T-helper 17 cell (primary cell): ENCODE results near the gene C11orf91. TPM values are rescaled to one million over a fixed set of nuclear protein-coding genes. Genes with fewer than 3 reads are reported as not detected.
"Not testable (repeated sequence)": the region's sequence is repeated elsewhere in the genome, so short reads cannot be mapped to it uniquely, and the experiment has no call there.

ENCODE experiments used
- ATAC-seq: fragments of 150-1000 bp; cut with Tn5 transposase; 2 replicates; pipeline ENCODE4 v1.10.0; 2021; ENCODE audit warnings: mild to moderate bottlenecking, moderate library complexity
- DNase-seq, 3 donors: peaks; one replicate each; pipeline versions ENCODE4 v3.0.0 to v3.0.0-alpha.2; 2020 to 2021
- H3K9me3 ChIP-seq: one replicate; pipeline ENCODE4 v1.7.0; 2013; ENCODE audit warnings: low read length, mild to moderate bottlenecking; ENCODE audit not compliant: control insufficient read depth, poor library complexity, severe bottlenecking
- H3K27ac Mint-ChIP-seq: one replicate; pipeline ENCODE4 v1.8.0; 2022; ENCODE audit warnings: mild to moderate bottlenecking, moderate library complexity, mixed read lengths
- H3K27me3 Mint-ChIP-seq: one replicate; pipeline ENCODE4 v1.8.0; 2022; ENCODE audit warnings: mixed read lengths
- H3K36me3 Mint-ChIP-seq: one replicate; pipeline ENCODE4 v1.8.0; 2022; ENCODE audit warnings: low read depth, mixed read lengths
- H3K4me1 Mint-ChIP-seq: one replicate; pipeline ENCODE4 v1.8.0; 2022; ENCODE audit warnings: mild to moderate bottlenecking, mixed read lengths
- H3K4me3 Mint-ChIP-seq: one replicate; pipeline ENCODE4 v1.8.0; 2022; ENCODE audit warnings: mild to moderate bottlenecking, moderate library complexity, mixed read lengths
- total RNA-seq, 4 donors: library from RNA in 2 of 4; stranded (reverse) in 2 of 4; gene quantifications; one replicate each; pipeline ENCODE4 v1.2.3 and lab custom pipeline; 2022 to 2026

C11orf91 gene
- total RNA-seq, 2 donors from 2014 or later = not detected

DNA sequence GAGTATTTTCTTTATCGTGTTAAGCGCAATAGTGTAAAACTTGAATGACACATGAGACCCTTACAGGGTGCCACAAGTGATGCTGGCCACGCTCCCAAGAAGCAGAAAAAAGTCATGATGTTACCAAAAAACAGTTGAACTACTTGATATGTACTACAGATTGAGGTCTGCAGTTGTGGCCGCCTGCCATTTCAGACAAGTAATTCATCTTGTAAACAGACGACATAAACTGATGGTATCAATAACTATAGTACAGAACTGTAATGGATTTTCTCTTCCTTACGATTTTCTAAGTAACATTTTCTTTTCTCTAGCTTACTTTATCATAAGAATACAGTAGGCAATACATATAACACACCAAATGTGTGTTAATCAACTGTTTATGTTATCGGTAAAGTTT lies 30.1 kb upstream of the C11orf91 start:
- H3K27ac Mint-ChIP-seq = no peak overlapping the region
- H3K9me3 ChIP-seq = no peaks in the 10 kb centered on the region

DNA sequence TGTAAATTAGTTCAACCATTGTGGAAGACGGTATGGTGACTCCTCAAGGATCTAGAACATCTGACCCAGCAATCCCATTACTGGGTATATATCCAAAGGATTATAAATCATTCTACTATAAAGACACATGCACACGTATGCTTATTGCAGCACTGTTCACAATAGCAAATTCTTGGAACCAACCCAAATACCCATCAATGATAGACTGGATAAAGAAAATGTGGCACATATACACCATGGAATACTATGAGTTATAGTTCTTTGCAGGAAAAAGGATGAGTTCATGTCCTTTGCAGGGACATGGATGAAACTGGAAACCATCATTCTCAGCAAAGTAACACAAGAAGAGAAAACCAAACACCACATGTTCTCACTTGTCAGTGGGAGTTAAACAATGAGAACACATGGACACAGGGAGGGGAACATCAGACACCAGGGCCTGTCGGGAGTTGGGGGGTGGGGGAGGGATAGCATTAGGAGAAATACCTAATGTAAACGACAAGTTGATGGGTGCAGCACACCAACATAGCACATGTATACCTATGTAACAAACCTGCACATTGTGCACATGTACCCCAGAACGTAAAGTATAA lies 28.5 kb upstream of the C11orf91 start:
- H3K27me3 Mint-ChIP-seq, H3K9me3 ChIP-seq, DNase-seq, H3K27ac Mint-ChIP-seq, H3K4me3 Mint-ChIP-seq, H3K36me3 Mint-ChIP-seq, ATAC-seq: not testable (repeated sequence)
- peaks cover 48% of the 10 kb centered on the region for H3K4me1 Mint-ChIP-seq

More for the DNA sequence above, 30.1 kb upstream of the C11orf91 start:
- ATAC-seq = no peak
- DNase-seq = no peak
- Mint-ChIP-seq H3K4me1 (peaks cover 48% of the 10 kb centered on the region), H3K27me3 (no peaks in the 10 kb centered on the region), H3K36me3 (peaks cover 3% of the 10 kb centered on the region), H3K4me3 (no peak overlapping the region)

DNA sequence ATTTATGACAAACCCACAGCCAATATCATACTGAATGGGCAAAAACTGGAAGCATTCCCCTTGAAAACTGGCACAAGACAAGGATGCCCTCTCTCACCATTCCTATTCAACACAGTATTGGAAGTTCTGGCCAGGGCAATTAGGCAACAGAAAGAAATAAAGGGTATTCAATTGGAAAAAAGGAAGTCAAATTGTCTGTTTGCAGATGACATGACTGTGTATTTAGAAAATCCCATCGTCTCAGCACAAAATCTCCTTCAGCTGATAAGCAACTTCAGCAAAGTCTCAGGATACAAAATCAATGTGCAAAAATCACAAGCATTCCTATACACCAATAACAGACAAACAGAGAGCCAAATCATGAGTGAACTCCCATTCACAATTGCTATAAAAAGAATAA lies 26.9 kb upstream of the C11orf91 start:
- not testable (repeated sequence) for ATAC-seq, H3K27ac Mint-ChIP-seq, H3K27me3 Mint-ChIP-seq, DNase-seq, H3K4me3 Mint-ChIP-seq, H3K9me3 ChIP-seq, H3K36me3 Mint-ChIP-seq
- peaks cover 55% of the 10 kb centered on the region for H3K4me1 Mint-ChIP-seq

DNA sequence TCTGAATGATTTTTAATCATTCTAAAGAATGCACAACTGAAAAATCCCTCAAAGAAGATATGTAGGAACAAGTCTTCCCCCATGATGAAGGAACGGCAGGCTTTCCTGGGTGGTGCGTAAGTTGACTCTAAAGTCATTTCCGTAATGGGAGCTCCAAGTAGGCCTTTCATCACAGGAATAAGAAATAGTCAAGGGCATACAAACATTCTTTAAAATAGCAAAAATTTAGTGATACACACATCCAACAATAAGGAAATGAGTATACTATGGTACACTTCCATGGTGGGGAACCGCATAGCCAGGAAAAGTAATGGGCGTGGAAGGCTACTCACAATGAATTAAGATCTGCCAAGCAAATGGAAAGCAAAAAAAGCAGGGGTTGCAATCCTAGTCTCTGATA lies 24.9 kb upstream of the C11orf91 start:
- Mint-ChIP-seq H3K27ac (peak overlapping the region; percentile 39), H3K36me3 (peaks cover 3% of the 10 kb centered on the region), H3K4me3 (no peak overlapping the region), H3K4me1 (peaks cover 55% of the 10 kb centered on the region), H3K27me3 (no peaks in the 10 kb centered on the region)
- H3K9me3 ChIP-seq = no peaks in the 10 kb centered on the region
- ATAC-seq = no peak
- DNase-seq = no peak

DNA sequence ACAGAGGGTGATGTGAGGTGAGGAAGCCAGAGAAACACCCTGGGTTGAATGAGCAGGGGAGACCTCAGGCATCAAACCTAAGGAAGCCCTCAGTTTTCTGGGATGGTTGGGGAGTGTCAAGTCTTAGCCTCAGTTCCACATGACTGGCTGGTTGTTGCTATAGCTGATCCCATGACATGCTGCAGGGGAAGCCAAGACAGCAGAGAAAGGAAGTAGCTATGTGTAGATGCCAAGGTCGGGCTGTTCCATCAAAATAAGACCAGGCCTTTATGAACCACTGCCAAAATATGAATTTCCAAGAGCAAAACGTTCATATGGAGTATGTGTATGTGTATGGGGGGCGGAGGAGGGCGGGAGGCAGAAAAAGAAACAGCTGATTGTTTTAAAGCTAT lies 24.0 kb upstream of the C11orf91 start:
- no peak overlapping the region for H3K4me3 Mint-ChIP-seq
- H3K36me3 Mint-ChIP-seq = peaks cover 3% of the 10 kb centered on the region
- no peaks in the 10 kb centered on the region for H3K27me3 Mint-ChIP-seq
- H3K9me3 ChIP-seq = no peaks in the 10 kb centered on the region
- no peak for DNase-seq
- peaks cover 55% of the 10 kb centered on the region for H3K4me1 Mint-ChIP-seq
- no peak for ATAC-seq
- H3K27ac Mint-ChIP-seq = no peak overlapping the region

DNA sequence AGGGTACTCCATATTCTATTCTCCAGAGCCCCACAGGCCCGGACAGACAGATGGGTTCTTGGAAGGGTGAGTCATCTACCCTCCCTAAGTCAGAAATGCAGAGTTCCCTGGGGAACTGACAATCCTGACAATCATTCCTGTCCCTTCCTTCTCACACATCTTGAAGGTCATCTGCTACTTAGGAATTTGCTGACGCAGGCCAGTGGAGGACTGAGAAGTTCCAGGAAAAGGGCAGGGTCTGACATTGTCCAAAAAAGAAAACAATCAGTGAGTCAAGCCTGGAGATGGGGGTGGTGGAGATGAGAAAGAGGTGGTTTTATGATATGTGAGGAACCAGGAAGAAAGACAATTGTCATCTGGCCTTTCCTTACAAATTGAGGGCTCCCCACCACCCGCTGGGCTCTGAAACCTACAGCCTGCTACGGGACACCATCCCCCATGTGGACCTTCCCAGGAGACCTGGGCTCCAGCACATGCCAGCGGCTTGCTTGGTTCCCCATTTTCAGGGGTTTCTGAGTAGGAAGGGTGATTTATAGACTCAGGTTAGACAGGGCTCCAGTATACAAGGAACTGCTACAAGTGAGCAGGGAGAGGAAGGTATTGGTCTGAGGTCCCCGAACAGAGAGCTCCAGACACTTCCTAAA lies 22.7 kb upstream of the C11orf91 start:
- no peak overlapping the region for H3K4me3 Mint-ChIP-seq
- peaks cover 51% of the 10 kb centered on the region for H3K4me1 Mint-ChIP-seq
- no peaks in the 10 kb centered on the region for H3K9me3 ChIP-seq
- ATAC-seq (peak; percentile 10), DNase-seq (no peak)
- no peaks in the 10 kb centered on the region for H3K27me3 Mint-ChIP-seq
- H3K36me3 Mint-ChIP-seq = peaks cover 3% of the 10 kb centered on the region
- no peak overlapping the region for H3K27ac Mint-ChIP-seq

DNA sequence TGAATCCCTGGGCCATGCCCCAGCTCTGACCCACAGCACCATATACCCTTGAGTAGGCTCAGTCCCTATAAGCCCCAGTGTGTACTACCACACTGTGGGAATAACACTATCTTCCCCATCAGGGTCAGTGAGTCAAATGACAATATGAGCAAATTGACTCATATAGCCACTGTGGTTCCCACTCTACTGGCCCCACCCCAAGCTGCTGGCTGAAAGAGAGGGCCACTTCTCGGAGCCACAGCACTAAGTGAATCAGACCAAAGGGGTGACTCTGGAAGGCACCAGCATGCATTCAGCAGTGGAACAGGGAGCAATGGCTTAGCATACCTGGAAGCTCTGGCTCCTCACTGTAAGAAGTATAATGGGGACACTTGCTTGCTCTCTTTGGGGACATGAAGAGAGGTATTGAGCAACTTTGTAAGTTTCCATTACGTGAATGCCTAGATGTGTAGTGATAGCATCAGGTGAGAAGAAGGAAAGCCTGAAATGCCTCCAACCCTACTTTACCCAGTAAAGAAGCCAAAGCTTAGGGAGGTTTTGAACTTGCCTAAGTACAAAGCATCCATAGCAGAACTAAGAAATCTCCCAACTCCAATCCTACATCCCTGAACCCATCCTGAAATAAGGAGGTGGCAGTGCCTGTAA lies 22.1 kb upstream of the C11orf91 start:
- peak; percentile 23 for ATAC-seq
- H3K4me3 Mint-ChIP-seq = no peak overlapping the region
- no peak for DNase-seq
- H3K4me1 Mint-ChIP-seq = peaks cover 50% of the 10 kb centered on the region
- no peaks in the 10 kb centered on the region for H3K27me3 Mint-ChIP-seq
- H3K9me3 ChIP-seq = no peaks in the 10 kb centered on the region
- H3K27ac Mint-ChIP-seq = no peak overlapping the region
- H3K36me3 Mint-ChIP-seq = peaks cover 3% of the 10 kb centered on the region

DNA sequence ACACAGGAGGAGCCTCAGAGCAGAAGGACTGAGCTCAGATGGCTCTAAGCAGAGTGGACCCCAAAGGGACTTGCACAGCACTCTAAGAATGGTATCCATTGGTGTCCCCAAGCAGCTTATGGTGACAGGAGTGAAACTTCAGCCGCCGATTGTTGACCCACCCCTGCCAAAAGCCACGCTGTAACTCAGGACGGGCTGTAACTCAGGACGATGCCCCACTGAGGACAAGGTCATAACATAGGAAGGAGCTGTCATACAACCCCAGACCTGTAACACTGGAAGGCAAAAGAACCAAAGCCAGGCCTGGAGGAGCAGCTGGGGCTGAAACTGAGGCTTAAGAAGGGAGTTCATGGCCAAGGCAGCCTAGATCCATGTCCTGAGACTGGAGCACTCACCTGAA lies 21.4 kb upstream of the C11orf91 start:
- ATAC-seq = no peak
- Mint-ChIP-seq H3K4me1 (peaks cover 46% of the 10 kb centered on the region), H3K36me3 (peaks cover 3% of the 10 kb centered on the region), H3K27ac (peak overlapping the region; percentile 14), H3K27me3 (no peaks in the 10 kb centered on the region), H3K4me3 (no peak overlapping the region)
- H3K9me3 ChIP-seq = no peaks in the 10 kb centered on the region
- DNase-seq = no peak

DNA sequence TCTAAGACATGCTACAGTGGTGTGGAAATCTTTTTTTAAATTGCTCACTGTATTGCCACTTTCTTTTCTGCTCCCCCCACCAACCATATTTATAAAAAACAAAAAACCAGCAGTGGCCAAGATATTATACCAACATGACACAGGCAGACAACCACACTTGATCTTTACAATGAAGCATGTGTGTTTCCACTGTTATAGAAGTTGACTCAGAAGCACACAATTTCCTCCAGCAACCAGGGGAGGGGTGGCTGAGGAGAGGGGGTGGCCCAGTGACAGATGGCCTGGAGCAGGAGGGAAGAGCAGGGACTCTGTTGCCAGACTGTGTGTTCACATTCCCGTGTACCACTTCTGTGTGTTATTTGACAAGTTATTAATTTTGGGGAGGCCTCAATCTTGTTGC lies 20.8 kb upstream of the C11orf91 start:
- no peak overlapping the region for H3K4me3 Mint-ChIP-seq
- peaks cover 3% of the 10 kb centered on the region for H3K36me3 Mint-ChIP-seq
- H3K9me3 ChIP-seq = no peaks in the 10 kb centered on the region
- DNase-seq (no peak), ATAC-seq (no peak)
- H3K27me3 Mint-ChIP-seq = no peaks in the 10 kb centered on the region
- H3K27ac Mint-ChIP-seq = no peak overlapping the region
- peaks cover 41% of the 10 kb centered on the region for H3K4me1 Mint-ChIP-seq

DNA sequence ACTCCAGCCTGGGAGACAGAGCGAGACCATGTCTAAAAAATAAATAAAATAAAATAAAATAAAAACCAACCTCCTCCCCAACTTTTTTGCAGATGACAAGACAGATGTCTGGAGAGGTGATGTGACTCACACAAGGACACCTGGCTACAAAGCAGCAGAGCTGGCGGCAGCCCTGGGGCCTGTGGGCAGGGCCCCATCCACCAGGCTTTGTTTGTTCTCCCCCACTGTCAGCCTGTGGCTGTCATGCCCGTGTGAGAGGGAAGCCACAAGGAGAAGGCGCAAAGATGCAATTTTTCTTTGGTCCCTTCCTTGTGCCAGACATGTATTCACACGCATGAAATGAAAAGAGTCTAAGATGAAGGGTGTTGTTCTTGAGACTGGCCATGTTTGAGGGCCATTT lies 19.0 kb upstream of the C11orf91 start:
- H3K27me3 Mint-ChIP-seq = no peaks in the 10 kb centered on the region
- no peak overlapping the region for H3K4me3 Mint-ChIP-seq
- ATAC-seq (no peak), DNase-seq (no peak)
- no peaks in the 10 kb centered on the region for H3K9me3 ChIP-seq
- peaks cover 2% of the 10 kb centered on the region for H3K36me3 Mint-ChIP-seq
- H3K27ac Mint-ChIP-seq = no peak overlapping the region
- peaks cover 27% of the 10 kb centered on the region for H3K4me1 Mint-ChIP-seq

DNA sequence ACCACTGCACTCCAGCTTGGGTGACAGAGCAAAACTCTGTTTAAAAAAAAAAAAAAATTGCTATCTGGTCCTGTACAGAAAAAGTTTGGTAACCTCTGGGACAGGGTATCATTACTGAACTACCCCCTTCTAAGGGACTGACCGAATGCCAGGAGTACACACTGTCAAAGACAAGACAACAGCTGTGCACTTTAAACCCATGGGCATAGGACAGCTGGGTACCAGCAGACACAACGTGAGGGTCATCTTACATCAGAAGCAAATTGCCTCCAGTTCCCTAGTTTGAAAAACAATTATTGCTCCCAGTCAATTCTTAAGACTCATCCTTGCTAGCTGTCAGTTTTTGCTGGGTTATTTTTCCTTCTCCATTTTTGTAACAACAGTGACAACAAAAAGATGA lies 17.8 kb upstream of the C11orf91 start:
- H3K4me1 Mint-ChIP-seq = peaks cover 16% of the 10 kb centered on the region
- peaks cover 2% of the 10 kb centered on the region for H3K36me3 Mint-ChIP-seq
- no peak overlapping the region for H3K4me3 Mint-ChIP-seq
- H3K27ac Mint-ChIP-seq = no peak overlapping the region
- H3K27me3 Mint-ChIP-seq = no peaks in the 10 kb centered on the region
- DNase-seq (no peak), ATAC-seq (no peak)
- no peaks in the 10 kb centered on the region for H3K9me3 ChIP-seq

DNA sequence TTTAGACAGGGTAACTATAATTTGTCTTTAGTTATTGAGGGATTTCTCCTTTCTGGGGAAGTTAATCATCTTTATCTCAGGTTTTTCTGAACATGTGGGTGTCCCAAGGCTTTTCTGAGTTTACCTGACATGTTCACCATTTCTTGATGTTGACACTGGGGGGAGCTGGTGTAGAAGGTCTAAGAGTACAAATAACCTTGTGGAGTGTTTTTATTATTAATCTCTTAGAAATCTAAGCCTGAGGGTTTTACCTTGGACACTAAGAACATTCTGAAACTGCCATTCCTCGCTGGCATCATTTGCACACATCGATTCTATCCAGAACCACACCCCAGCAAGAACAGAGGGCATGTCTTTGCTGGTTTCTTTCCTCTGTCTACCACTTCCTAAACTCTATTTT lies 15.6 kb upstream of the C11orf91 start:
- no peaks in the 10 kb centered on the region for H3K9me3 ChIP-seq
- no peak for DNase-seq
- Mint-ChIP-seq H3K4me3 (no peak overlapping the region), H3K36me3 (peaks cover 2% of the 10 kb centered on the region), H3K4me1 (no peaks in the 10 kb centered on the region), H3K27me3 (no peaks in the 10 kb centered on the region), H3K27ac (no peak overlapping the region)
- peak; percentile 44 for ATAC-seq

DNA sequence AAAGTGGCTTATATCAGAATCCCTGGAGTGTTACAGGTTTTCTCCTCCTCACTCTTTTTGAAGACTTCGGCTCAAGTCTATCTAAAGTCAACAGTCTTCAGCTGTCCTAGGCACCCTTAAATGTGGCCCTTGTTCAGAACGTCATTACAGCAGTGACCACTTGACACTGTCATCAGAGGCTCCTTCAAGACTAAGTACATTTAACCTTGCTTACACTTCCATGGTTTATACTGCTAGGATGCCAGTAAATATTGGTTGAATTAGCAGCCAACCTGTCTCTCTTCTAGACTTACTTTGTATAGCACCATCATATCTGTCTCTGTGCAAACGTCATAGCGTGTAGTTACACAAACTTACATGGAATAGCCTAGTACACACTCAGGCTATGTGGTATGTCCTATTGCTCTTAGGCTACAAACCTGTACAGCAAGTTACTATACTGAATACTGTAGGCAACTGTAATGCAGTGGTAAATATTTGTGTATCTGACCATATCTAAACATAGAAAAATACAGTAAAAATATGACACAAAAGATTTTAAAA lies 13.3 kb upstream of the C11orf91 start:
- H3K27me3 Mint-ChIP-seq = no peaks in the 10 kb centered on the region

More for the DNA sequence above, 13.3 kb upstream of the C11orf91 start:
- DNase-seq (no peak), ATAC-seq (no peak)
- Mint-ChIP-seq H3K27ac (no peak overlapping the region), H3K4me3 (no peak overlapping the region), H3K4me1 (no peaks in the 10 kb centered on the region), H3K36me3 (peaks cover 2% of the 10 kb centered on the region)
- no peaks in the 10 kb centered on the region for H3K9me3 ChIP-seq
